HG02678 (cell line): Measurements from ENCODE around the gene MYO7B.

Source experiments
- ATAC-seq: cut with Tn5 transposase; IDR thresholded peaks from one replicate; pipeline ENCODE4 v1.9.1; 2021; ENCODE audit warnings: mild to moderate bottlenecking, moderate library complexity; ENCODE audit not compliant: unreplicated experiment

MYO7B gene

DNA sequence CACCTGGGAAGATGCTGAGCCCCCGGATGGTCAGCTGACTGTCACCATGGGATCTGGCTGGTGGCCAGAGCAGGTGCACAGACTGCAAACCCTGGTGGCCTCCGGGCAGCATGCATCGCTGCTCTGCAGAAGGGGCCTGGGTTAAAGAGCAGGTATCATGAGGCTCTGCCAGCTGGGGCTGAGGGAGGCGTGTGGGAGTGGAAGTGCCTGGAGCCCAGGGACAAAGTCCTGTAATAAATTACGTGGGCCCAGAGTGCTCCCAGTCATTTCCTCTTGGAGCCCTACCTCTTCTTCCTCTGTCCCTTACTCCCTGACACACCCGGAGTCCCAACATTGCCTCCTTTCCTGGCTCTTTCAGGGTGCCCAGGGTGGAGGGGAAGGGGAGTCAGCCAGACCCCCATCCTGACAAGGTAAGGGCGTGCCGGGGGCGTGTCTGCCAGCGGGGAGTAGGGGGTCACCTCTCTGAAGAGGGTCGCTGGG, at the start of gene MYO7B:
MYO7B (plus strand) TSS at position 262 of the 480 bp plus-strand sequence. CDS start 24,040 bp downstream, outside the sequence.
- ATAC-seq = no peak

DNA sequence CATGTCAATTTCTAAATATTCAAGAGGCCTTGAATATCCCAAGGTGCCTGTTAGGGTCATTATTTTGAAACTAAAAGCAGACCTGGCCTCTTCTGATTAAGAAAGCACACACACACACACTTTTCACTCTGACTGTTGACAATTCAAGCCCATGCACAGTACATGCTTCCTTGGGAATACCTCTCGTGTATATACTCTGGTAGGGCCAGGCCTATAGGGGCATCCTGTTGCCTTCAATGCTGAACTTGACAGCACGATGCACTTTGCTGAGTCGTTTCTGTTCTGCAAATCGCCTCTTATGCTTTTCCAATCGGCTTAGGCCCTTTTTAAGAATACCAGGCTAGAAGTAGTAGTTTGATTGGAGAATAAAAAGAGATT, 49.8 kb upstream of the MYO7B start:
- ATAC-seq = no peak

- ATAC-seq = no peak
Observed at GRCh38 chr2:127486247-127487058, 49.0 kb upstream of the MYO7B start.

GRCh38 chr2:127490283-127490682, 45.2 kb upstream of the MYO7B start:
- ATAC-seq = no peak

- no peak for ATAC-seq
Observed at GRCh38 chr2:127498386-127498785, 37.1 kb upstream of the MYO7B start.

DNA sequence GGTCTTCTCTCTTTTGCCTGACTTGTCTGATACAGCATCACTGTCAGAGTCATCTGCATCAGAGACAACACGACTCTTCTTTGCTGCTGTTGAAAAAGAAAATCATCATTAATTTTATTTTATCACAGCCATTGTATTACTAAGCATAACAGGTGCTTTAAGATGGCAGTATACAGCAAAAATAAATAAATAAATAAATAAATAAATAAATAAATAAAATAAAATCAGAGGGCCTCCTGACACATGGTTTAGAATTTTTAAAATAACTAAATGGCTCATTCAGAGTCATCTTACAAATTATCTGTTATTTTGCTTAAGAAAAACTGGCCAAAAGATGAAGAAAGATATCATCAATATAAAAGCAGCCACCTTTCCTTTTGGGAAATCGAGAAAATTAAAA, 32.0 kb upstream of the MYO7B start:
- no peak for ATAC-seq

- ATAC-seq = no peak
Observed at GRCh38 chr2:127504552-127505430, 30.7 kb upstream of the MYO7B start.

DNA sequence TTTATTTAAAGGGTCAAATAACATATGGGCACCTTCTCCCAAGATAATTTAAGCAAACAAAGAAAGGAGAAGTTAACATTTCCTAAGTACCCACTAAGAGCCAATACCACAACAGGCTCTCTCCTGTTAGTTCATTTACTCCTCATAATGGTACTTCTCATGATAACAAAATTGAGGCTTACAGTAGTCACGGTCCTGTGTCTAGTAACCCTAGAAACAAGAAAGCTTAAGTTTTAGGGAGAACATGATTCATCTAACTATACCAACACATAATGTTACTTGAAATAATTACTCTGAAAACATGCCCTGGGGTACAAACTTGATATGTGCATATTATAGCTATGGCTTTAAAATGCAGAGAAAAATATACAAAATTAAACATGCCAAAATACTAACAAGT, 29.0 kb upstream of the MYO7B start:
- no peak for ATAC-seq

DNA sequence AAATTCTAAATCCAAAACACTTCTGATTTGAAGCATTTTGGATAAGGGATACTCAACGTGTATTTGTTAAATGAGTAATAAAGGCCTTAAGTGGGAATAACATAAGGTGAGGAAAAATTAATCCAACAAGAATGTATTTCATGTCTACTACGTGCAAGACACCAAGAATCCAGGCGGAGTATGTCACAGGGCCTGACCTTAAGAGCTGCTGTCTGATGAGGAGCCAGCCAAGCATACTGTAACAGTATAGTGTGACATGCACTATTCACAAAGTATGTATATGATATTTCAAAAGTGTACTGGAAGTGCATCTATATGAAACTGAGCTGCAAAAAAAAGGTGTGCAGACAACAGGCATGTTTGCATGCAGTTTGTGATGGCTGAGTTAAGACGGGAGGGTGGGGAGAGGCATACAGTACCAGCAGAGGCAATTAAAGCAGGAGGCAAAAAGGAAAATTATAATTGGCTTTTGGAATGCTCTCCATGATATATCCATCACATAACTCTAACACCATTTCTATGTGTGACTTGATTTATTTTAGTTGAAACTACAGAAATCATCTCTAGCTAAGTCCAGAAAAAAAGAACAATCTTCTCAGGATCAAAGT, 27.4 kb upstream of the MYO7B start:
- ATAC-seq = no peak

DNA sequence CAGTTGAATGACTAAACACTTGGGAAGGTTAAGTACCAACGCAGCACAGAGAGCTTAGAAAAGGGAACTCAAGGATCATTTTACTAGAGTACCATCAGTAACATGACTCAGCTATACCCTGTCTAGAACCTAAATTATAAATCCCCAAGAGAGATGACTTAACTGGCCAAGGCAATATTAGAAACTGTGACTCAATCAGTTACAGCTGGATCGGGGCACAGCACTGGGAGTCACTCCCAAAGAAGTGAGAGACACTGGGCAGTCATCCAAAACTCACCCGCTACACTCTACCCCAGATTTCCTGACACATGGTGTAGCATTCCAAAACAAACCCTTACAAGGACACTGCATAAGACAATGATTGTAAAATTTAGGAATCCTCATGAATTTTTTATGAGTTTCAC, 26.9 kb upstream of the MYO7B start:
- no peak for ATAC-seq

- no peak for ATAC-seq
Observed at GRCh38 chr2:127510073-127510472, 25.4 kb upstream of the MYO7B start.

DNA sequence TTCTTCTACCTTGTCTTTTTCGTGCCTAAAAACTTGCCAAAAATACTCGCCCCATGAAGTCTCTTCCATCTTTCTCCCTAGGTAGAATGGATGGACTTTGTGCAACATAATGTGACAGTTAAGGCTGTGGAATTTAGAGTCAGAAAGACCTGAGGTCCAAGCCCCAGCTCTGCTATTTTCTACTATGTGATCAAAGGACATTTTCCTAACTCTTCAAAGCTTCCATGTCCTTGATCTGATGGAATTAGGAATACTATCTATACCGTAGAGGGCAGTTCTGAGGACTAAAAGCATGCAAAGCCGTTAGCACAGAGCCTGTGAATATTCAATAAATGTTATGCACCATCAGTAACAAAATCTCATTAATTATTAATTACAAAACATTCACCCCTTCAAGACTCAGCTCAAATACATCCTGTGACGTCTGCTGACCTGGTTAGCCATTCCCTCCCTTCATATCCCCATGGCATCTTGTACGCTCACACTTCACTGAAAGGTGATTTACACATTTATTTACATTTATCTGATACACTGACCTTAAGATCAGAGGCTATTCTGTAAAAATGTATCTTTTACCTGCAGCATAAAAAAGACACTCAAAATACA, 24.3 kb upstream of the MYO7B start:
- ATAC-seq = no peak

- ATAC-seq = no peak
Observed at GRCh38 chr2:127511917-127512316, 23.6 kb upstream of the MYO7B start.

- no peak for ATAC-seq
Observed at GRCh38 chr2:127512362-127512761, 23.1 kb upstream of the MYO7B start.

DNA sequence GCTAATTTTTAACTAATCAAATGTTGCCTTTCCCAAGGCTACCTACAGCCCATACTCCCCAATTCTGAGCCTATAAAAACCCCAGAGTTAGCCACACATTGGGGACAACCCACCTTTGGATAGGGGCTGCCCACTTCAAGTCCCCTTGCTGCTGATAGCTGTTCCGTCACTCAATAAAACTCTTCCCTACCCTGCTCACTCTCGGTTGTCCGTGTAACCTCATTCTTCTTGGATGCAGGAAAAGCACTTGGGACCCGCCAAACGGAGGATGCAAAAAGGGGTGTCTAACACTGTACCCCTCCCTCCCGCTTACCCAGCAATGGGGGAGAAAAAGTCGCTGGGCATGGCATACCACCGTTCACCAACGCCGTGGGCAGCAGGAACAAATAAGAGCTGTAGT, 21.4 kb upstream of the MYO7B start:
- no peak for ATAC-seq

DNA sequence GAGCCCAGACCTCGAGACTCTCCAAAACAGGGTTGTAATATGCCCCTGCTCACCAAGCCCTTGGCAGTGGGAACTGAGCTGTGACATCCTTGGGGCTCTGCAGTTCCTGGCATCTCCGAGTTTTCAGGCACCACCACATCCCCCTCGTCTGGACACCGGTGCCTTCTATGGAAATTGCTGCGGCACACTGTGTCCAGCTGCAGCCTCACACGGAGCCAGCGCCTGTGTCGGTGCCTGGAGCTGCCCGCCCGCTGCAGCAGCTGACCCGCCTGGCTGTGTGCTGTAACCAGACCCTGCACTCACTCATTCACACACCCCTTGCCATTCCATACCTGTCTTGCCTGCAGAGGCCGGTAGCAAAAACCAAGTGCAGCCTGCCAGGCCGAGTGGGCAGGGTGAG, 21.0 kb upstream of the MYO7B start:
- ATAC-seq = no peak

GRCh38 chr2:127515383-127515915, 20.0 kb upstream of the MYO7B start:
- no peak for ATAC-seq

DNA sequence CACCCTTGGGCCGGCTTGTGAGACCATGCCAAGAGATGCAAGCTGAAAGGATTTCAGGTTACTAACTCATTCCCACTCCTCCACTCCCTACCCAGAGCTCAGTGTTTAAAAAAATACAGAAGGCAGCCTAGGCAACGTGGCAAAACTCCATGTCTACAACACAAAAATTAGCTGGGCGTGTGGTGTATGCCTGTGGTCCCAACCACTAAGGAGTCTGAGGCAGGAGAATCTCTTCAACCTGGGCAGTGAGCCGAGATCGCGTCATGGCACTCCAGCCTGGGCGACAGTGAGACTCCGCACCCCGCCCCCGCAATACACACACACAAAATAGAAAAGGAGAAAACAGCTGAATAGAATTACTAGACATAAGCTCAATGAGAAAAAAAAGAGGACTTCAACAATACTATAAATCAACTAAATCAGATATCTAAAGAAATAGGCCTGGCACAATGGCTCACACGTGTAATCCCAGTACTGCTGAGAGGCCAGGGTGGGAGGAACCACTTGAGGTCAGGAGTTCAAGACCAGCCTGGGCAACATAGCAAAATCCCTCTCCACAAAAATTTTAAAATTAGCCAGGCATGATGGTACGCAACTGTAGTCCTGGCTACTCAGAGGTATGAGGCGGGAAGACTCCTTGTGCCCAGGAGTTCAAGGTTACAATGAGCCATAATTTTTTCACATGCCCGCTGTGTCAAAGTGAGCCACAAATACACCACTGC, 19.3 kb upstream of the MYO7B start:
- no peak for ATAC-seq

DNA sequence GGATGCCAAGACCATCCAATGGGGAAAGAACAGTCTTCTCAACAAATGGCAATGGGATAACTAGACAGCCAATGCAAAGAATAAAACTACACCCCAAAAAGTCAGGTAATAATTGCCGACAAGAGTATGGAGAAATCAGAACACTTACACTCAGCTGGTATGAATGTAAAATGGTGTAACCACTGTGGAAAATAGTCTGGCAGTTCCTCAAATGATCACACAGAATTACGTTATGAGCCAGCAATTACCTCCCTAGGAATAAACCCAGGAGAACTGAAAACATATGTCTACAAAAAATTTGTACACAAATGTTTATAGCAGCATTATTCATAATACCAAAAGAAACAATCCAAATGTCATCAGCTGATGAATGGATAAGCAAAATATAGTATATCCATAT, 18.0 kb upstream of the MYO7B start:
- no peak for ATAC-seq

DNA sequence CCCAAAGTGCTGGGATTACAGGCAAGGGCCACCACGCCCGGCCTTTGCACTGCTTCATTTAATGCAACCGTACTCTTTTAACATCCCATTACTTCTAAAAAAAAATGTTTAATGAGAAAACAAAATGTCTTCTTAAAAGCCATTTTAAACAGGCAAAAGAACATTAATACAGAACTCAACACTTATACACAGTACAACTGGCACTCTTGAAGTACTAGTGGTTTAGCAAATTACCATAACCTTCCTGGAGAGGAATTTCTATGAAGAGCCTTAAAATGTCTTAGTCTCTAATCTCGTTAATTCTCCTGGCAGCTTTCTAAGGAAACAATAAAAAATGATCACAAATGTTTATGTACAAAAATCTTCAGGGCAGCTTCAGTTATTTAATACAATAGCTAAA, 15.1 kb upstream of the MYO7B start:
- ATAC-seq = no peak
